ENCODE data around the gene ARHGAP12.

DNA sequence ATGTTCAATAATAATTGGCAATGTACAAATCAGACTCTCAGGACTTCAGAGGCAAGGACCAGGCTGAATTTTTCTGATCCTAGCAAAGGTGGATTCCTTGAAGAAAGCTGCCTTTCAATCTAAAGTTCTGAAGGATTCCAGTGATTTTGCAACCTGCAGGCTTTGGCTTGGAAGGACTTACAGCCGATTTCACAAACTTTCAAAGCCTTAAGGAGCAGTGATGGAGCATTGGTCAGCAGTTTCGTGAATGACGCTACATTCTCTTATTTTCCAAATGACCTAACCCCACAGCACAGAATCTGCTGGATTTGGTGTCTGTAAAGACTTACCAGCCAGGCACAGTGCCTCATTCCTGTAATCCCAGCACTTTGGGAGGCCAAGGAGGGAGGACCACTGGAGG, 167.5 kb downstream of the ARHGAP12 start:
- TF ChIP-seq, protein P1, sequence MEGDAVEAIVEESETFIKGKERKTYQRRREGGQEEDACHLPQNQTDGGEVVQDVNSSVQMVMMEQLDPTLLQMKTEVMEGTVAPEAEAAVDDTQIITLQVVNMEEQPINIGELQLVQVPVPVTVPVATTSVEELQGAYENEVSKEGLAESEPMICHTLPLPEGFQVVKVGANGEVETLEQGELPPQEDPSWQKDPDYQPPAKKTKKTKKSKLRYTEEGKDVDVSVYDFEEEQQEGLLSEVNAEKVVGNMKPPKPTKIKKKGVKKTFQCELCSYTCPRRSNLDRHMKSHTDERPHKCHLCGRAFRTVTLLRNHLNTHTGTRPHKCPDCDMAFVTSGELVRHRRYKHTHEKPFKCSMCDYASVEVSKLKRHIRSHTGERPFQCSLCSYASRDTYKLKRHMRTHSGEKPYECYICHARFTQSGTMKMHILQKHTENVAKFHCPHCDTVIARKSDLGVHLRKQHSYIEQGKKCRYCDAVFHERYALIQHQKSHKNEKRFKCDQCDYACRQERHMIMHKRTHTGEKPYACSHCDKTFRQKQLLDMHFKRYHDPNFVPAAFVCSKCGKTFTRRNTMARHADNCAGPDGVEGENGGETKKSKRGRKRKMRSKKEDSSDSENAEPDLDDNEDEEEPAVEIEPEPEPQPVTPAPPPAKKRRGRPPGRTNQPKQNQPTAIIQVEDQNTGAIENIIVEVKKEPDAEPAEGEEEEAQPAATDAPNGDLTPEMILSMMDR (IDR thresholded peaks at IDR 0.05), result no peak
- TF ChIP-seq POLR2A (IDR thresholded peaks at IDR 0.05), result no peak
- no peak for TF ChIP-seq POLR2AphosphoS5 (IDR thresholded peaks at IDR 0.05; ENCODE audit: insufficient read depth in 1 of 2, low read depth in 1 of 2)

All from vagina (tissue), 2 donors.